Panc1 (cell line): Measurements from ENCODE around the gene PRSS27. TPM values are rescaled to one million over a fixed set of nuclear protein-coding genes. Genes with fewer than 3 reads are reported as not detected.
A peak's percentile ranks its signal among the peaks of the same experiment; 100 is the strongest.

ENCODE experiments used
- ATAC-seq: fragments of 200-7000 bp; cut with Tn5 transposase; 2 replicates; pipeline ENCODE4 v1.9.1; 2020; ENCODE audit warnings: mild to moderate bottlenecking, moderate library complexity
- BruUV-seq: library from RNA; stranded (reverse); fragments of 400-500 nt; replicated peaks from 2 replicates; lab custom pipeline; 2021; lab: Mats Ljungman, UMichigan
- CTCF ChIA-PET: fragments of 300-600 bp; sonication (Branson Sonifier 250); formaldehyde crosslinking; loops from one replicate; lab custom pipeline; 2022; ENCODE audit warnings: antibody characterized with exemption; lab: Charles Lee
- POLR2A ChIA-PET: fragments of 300-600 bp; sonication (Branson Sonifier 250); formaldehyde crosslinking; loops from one replicate; lab custom pipeline; 2022; ENCODE audit warnings: antibody characterized with exemption; lab: Charles Lee
- DNase-seq: peaks from one replicate; pipeline ENCODE4 v3.0.0-alpha.2; 2010; ENCODE audit warnings: low read depth, low spot score
- H3K27ac ChIP-seq: 2 replicates; pipeline ENCODE4 v1.5.1; 2011; ENCODE audit warnings: mild to moderate bottlenecking, low read length, inconsistent platforms
- H3K27me3 ChIP-seq: fragments of 200-500 bp; sonication (Bioruptor generic); 2 replicates; pipeline ENCODE4 v1.6.0; 2014; ENCODE audit warnings: low read length, inconsistent platforms; ENCODE audit not compliant: control insufficient read depth, insufficient read depth
- H3K36me3 ChIP-seq: fragments of 200-500 bp; sonication (Bioruptor generic); 2 replicates; pipeline ENCODE4 v1.5.1; 2014; ENCODE audit warnings: inconsistent platforms, mild to moderate bottlenecking, low read length, moderate library complexity; ENCODE audit not compliant: control insufficient read depth, insufficient read depth
- H3K4me1 ChIP-seq: 2 replicates; pipeline ENCODE4 v1.5.1; 2011; ENCODE audit warnings: inconsistent platforms, mild to moderate bottlenecking, low read length, moderate library complexity; ENCODE audit not compliant: control insufficient read depth, insufficient read depth
- H3K4me3 ChIP-seq, 2 experiments: 2 replicates each; pipeline ENCODE4 v1.5.1; 2011 to 2012; ENCODE audit warnings: low read depth in 2 of 2, low read length in 2 of 2, mild to moderate bottlenecking in 2 of 2, inconsistent platforms in 1 of 2, moderate library complexity in 1 of 2
- H3K9me3 ChIP-seq: fragments of 200-500 bp; sonication (Bioruptor generic); 2 replicates; pipeline ENCODE4 v1.5.1; 2014; ENCODE audit warnings: low read depth, mild to moderate bottlenecking, inconsistent platforms, low read length, moderate library complexity; ENCODE audit not compliant: control insufficient read depth, insufficient read depth
- POLR2AphosphoS5 ChIP-seq: IDR thresholded peaks from 2 replicates; pipeline ENCODE4 v1.6.1; 2012; ENCODE audit warnings: mild to moderate bottlenecking, low read depth, low read length, moderate library complexity
- SIN3A ChIP-seq: IDR thresholded peaks from 2 replicates; pipeline ENCODE4 v1.6.1; 2012; ENCODE audit warnings: low read depth, mild to moderate bottlenecking, low read length, moderate library complexity, borderline replicate concordance; ENCODE audit not compliant: insufficient read depth
- TCF7L2 ChIP-seq: IDR thresholded peaks from 2 replicates; pipeline ENCODE4 v1.6.1; 2011; ENCODE audit warnings: mild to moderate bottlenecking, low read depth, low read length, inconsistent platforms
- in situ Hi-C: cut with HindIII; loops from 2 replicates; pipeline ENCODE4 v1.10.0; 2016; ENCODE audit warnings: low sequenced_read_pairs, low pct_unique_long_range_greater_than_20kb
- intact Hi-C: fragments of 100-400 bp; cut with micrococcal nuclease; formaldehyde crosslinking; loops from one replicate; pipeline ENCODE4 v1.10.0; 2022; ENCODE audit not compliant: unreplicated experiment
- total RNA-seq: library from RNA; stranded (reverse); gene quantifications from one replicate; pipeline ENCODE4 v1.2.1, GENCODE V29; 2021; ENCODE audit not compliant: unreplicated experiment
- TF ChIP-seq, protein P1 (sequence below), 2 experiments: IDR thresholded peaks; 2 replicates each; pipeline ENCODE4 v1.6.1; 2011 to 2012; ENCODE audit warnings: low read depth in 2 of 2, control low read depth in 1 of 2, low read length in 1 of 2, mild to moderate bottlenecking in 1 of 2, moderate library complexity in 1 of 2; ENCODE audit not compliant: insufficient read depth in 1 of 2
- TF ChIP-seq, protein P2 (sequence below): fragments of 450-650 bp; IDR thresholded peaks from 2 replicates; pipeline ENCODE4 v1.5.1; 2017; ENCODE audit warnings: mild to moderate bottlenecking

The PRSS27 gene
- total RNA-seq, 1 experiment from 2014 or later, result 3.3 TPM

DNA sequence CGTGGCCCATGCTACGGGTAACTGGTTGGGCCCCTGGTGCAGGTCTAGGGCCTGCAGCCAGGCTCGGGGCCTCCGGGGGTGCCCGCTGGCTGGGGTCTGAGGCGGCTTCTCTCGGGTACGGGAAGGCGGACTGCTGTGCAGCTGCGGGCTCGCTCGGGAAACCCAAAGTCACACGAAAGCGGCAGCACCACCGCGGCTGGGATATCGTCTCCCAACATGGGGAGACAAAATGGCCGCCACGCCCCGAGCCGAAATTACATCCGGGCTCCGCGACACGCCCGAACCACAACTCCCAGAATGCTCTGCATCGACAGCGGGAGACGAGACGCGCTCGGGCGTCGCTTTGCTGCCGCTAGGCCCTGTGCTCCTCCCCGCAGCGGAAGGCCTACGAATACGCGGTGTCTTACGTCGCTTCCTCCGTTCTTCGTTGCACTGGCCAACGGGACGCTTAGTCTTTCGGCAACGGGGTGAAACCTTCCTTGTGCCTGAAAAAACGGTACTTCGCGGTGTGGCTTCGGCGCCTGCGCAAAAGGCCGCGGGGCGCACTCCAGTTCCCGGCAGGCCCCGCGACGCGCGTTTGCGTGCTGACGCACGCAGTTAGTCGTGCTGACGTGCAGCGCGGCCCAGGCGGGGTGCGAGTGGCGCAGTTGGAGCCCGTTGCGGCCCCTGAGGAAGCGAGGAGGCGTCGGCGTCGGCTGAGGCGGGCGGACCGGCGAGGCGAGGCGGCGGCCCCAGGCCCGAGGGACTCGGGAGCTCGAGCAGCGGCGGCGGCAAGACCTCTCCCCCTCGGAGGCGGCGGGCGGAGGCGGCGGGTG, 32.2 kb upstream of the PRSS27 start, which contains the start of gene SRRM2:
SRRM2 (plus strand) TSS at position 604 of the 815 bp plus-strand sequence. CDS start 3,727 bp downstream, outside the sequence.
- H3K27ac ChIP-seq, result peak within 1 kb of the TSS; percentile 98
- no peaks in the 10 kb centered on the region for H3K27me3 ChIP-seq
- in situ Hi-C loops, result no loop called here
- ChIA-PET POLR2A (interaction anchor here (0.6 to 0.7 kb wide), 5 partner anchors 17 to 118 kb away, joined by 3 to 6 read pairs (median 5); no protein-coding TSS in a partner anchor), CTCF (interaction anchor here (0.6 kb wide), 1 partner anchor 440 kb away, joined by 3 read pairs; no protein-coding TSS in a partner anchor)
- H3K4me1 ChIP-seq, result peaks cover 20% of the 10 kb centered on the region
- BruUV-seq, result no TSS peak
- peaks cover 9% of the 10 kb centered on the region; the same call in 1 of the 2 replicates for H3K36me3 ChIP-seq
- DNase-seq (peak; percentile 89), ATAC-seq (peak; percentile 94)
- no peaks in the 10 kb centered on the region for H3K9me3 ChIP-seq
- intact Hi-C loops, result no loop called here
- TF ChIP-seq POLR2AphosphoS5 (peak; percentile 59; the same call in 1 of the 2 replicates), SIN3A (no peak)
- TF ChIP-seq, protein P1, sequence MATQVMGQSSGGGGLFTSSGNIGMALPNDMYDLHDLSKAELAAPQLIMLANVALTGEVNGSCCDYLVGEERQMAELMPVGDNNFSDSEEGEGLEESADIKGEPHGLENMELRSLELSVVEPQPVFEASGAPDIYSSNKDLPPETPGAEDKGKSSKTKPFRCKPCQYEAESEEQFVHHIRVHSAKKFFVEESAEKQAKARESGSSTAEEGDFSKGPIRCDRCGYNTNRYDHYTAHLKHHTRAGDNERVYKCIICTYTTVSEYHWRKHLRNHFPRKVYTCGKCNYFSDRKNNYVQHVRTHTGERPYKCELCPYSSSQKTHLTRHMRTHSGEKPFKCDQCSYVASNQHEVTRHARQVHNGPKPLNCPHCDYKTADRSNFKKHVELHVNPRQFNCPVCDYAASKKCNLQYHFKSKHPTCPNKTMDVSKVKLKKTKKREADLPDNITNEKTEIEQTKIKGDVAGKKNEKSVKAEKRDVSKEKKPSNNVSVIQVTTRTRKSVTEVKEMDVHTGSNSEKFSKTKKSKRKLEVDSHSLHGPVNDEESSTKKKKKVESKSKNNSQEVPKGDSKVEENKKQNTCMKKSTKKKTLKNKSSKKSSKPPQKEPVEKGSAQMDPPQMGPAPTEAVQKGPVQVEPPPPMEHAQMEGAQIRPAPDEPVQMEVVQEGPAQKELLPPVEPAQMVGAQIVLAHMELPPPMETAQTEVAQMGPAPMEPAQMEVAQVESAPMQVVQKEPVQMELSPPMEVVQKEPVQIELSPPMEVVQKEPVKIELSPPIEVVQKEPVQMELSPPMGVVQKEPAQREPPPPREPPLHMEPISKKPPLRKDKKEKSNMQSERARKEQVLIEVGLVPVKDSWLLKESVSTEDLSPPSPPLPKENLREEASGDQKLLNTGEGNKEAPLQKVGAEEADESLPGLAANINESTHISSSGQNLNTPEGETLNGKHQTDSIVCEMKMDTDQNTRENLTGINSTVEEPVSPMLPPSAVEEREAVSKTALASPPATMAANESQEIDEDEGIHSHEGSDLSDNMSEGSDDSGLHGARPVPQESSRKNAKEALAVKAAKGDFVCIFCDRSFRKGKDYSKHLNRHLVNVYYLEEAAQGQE (IDR thresholded peaks at IDR 0.05; ENCODE audit: insufficient read depth in 1 of 2, low read depth in 2 of 2, low read length in 1 of 2), result 0 out of 4 replicates have a peak, but pooled peaks of 1 of the 2 experiments have one; percentile 58
- TF ChIP-seq, protein P2, sequence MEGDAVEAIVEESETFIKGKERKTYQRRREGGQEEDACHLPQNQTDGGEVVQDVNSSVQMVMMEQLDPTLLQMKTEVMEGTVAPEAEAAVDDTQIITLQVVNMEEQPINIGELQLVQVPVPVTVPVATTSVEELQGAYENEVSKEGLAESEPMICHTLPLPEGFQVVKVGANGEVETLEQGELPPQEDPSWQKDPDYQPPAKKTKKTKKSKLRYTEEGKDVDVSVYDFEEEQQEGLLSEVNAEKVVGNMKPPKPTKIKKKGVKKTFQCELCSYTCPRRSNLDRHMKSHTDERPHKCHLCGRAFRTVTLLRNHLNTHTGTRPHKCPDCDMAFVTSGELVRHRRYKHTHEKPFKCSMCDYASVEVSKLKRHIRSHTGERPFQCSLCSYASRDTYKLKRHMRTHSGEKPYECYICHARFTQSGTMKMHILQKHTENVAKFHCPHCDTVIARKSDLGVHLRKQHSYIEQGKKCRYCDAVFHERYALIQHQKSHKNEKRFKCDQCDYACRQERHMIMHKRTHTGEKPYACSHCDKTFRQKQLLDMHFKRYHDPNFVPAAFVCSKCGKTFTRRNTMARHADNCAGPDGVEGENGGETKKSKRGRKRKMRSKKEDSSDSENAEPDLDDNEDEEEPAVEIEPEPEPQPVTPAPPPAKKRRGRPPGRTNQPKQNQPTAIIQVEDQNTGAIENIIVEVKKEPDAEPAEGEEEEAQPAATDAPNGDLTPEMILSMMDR, result no peak
- H3K4me3 ChIP-seq, result peak within 1 kb of the TSS; percentile 84 to 99

DNA sequence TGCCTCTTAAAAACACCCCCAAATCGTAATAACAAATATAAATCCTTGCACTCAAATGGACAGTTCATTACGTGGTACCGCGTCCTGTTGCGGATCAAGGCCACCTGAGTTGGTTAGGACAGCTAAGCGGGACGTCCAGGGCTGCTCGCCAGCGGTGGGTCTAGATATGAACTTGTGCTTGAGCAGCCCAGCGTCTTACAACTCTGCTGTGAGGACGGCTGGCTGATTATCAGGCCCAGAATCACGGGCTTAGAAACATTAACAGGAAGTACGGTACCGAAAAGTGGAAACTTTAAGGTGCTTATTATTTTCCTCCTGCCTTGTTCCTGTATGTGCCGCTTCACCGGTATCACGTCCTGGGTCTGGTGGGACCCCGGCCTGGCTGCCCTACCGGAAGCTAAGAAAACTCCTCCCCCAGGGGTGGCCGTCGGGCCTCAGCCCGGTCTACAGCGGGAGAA, 31.6 kb upstream of the PRSS27 start:
- in situ Hi-C loops (no loop called here), intact Hi-C loops (no loop called here)
- ChIA-PET CTCF (no interaction called here), POLR2A (no interaction called here)
- H3K4me3 ChIP-seq, result peak overlapping the region; percentile 81 to 84
- H3K4me1 ChIP-seq, result peaks cover 18% of the 10 kb centered on the region
- no peak for DNase-seq
- no peaks in the 10 kb centered on the region for H3K27me3 ChIP-seq
- no peak for ATAC-seq
- TSS peak; percentile 88 for BruUV-seq
- TF ChIP-seq, protein P1 (IDR thresholded peaks at IDR 0.05; ENCODE audit: insufficient read depth in 1 of 2, low read depth in 2 of 2, low read length in 1 of 2), result no peak
- TF ChIP-seq, protein P2, result no peak
- TF ChIP-seq TCF7L2 (no peak), POLR2AphosphoS5 (no peak), SIN3A (no peak)
- peak overlapping the region; percentile 87 for H3K27ac ChIP-seq
- H3K36me3 ChIP-seq, result peaks cover 9% of the 10 kb centered on the region; the same call in 1 of the 2 replicates
- no peaks in the 10 kb centered on the region for H3K9me3 ChIP-seq
